Cardiac muscle cell (in vitro differentiated cells and primary cell): ENCODE measurements around the gene BFAR. TPM values are rescaled to one million over a fixed set of nuclear protein-coding genes. Genes with fewer than 3 reads are reported as not detected.
"Not testable (repeated sequence)": the region's sequence is repeated elsewhere in the genome, so short reads cannot be mapped to it uniquely, and the experiment has no call there.

Experiments
- DNase-seq, 2 donors: peaks; one replicate each; pipeline versions ENCODE4 v3.0.0 to v3.0.0-alpha.2; 2010 to 2017; ENCODE audit warnings: low read depth in 1 of 2, low spot score in 1 of 2
- H3K27ac ChIP-seq: fragments of 200-600 bp; sonication (generic); 2 replicates; pipeline ENCODE4 v1.5.1; 2016
- H3K27me3 ChIP-seq: fragments of 200-600 bp; sonication (generic); 2 replicates; pipeline ENCODE4 v1.6.0; 2016; ENCODE audit warnings: control low read depth
- H3K36me3 ChIP-seq: fragments of 200-600 bp; sonication (generic); 2 replicates; pipeline ENCODE4 v1.5.1; 2016; ENCODE audit warnings: control low read depth
- H3K4me1 ChIP-seq: fragments of 200-600 bp; sonication (generic); 2 replicates; pipeline ENCODE4 v1.8.1; 2017; ENCODE audit warnings: low read depth, mild to moderate bottlenecking, mixed run types
- H3K4me3 ChIP-seq: fragments of 200-600 bp; sonication (generic); 2 replicates; pipeline ENCODE4 v1.5.1; 2016; ENCODE audit warnings: mild to moderate bottlenecking
- H3K9me3 ChIP-seq: fragments of 200-600 bp; sonication (generic); 2 replicates; pipeline ENCODE4 v1.5.1; 2017; ENCODE audit warnings: low read depth, mild to moderate bottlenecking, control low read depth
- CTCF ChIP-seq: IDR thresholded peaks from 2 replicates; pipeline ENCODE4 v1.5.1; 2012; ENCODE audit warnings: low read depth, mild to moderate bottlenecking, low read length
- polyA plus RNA-seq: library from polyadenylated mRNA; unstranded; fragments of >200 nt; fragmentation: Nextera tagmentation; extraction: Ambion mirVana; gene quantifications from 2 replicates; pipeline ENCODE4 v1.2.1, GENCODE V29; 2016
- total RNA-seq: library from RNA; depleted of rRNA; stranded (reverse); fragments of >200 nt; gene quantifications from 2 replicates; pipeline ENCODE4 v1.2.3, GENCODE V29; 2016

BFAR gene
- total and polyA plus RNA-seq, 2 experiments from 2014 or later, result 34.4 to 34.6 TPM

DNA sequence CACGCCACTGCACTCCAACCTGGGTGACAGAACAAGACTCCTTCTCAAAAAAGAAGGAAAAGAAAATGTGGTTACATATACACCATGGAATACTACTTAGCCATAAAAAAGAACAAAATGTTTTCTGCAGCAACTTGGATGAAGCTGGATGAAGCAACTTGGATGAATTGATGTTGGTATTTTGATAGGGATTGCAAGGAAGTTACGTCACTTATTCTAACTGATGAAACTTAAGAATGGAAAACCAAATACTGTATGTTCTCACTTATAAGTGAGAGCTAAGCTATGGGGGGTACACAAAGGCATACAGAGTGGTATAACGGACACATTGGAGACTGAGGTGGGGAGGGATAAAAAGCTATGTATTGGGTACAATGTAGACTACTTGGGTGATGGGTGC lies 43.9 kb downstream of the BFAR start:
- H3K27me3 ChIP-seq, result no peaks in the 10 kb centered on the region
- no peaks in the 10 kb centered on the region for H3K9me3 ChIP-seq
- H3K4me3 ChIP-seq, result no peak overlapping the region
- DNase-seq, result no peak
- H3K27ac ChIP-seq, result no peak overlapping the region
- no peaks in the 10 kb centered on the region for H3K36me3 ChIP-seq
- H3K4me1 ChIP-seq, result no peaks in the 10 kb centered on the region
- TF ChIP-seq CTCF, result no peak

GRCh38 chr16:14677627-14678026 lies 44.9 kb downstream of the BFAR start:
- H3K27ac ChIP-seq, result no peak overlapping the region
- H3K36me3 ChIP-seq, result no peaks in the 10 kb centered on the region
- no peaks in the 10 kb centered on the region for H3K27me3 ChIP-seq
- no peak overlapping the region for H3K4me3 ChIP-seq
- no peak for DNase-seq
- H3K4me1 ChIP-seq, result no peaks in the 10 kb centered on the region
- H3K9me3 ChIP-seq, result no peaks in the 10 kb centered on the region
- TF ChIP-seq CTCF, result no peak

- DNase-seq, result no peak
- H3K4me3 ChIP-seq, result no peak overlapping the region
- no peaks in the 10 kb centered on the region for H3K9me3 ChIP-seq
- no peaks in the 10 kb centered on the region for H3K36me3 ChIP-seq
- H3K27me3 ChIP-seq, result no peaks in the 10 kb centered on the region
- H3K4me1 ChIP-seq, result no peaks in the 10 kb centered on the region
- TF ChIP-seq CTCF, result no peak
- H3K27ac ChIP-seq, result no peak overlapping the region
Observed at GRCh38 chr16:14678748-14679497, 46.2 kb downstream of the BFAR start.

GRCh38 chr16:14680396-14680795 lies 47.6 kb downstream of the BFAR start:
- H3K4me1 ChIP-seq, H3K27me3 ChIP-seq, H3K9me3 ChIP-seq, H3K27ac ChIP-seq, DNase-seq, H3K36me3 ChIP-seq, H3K4me3 ChIP-seq: not testable (repeated sequence)

GRCh38 chr16:14681115-14681514 lies 48.4 kb downstream of the BFAR start:
- TF ChIP-seq CTCF, result no peak
- no peak overlapping the region for H3K27ac ChIP-seq
- no peaks in the 10 kb centered on the region for H3K4me1 ChIP-seq
- no peaks in the 10 kb centered on the region for H3K9me3 ChIP-seq
- DNase-seq, result no peak
- H3K4me3 ChIP-seq, result no peak overlapping the region
- no peaks in the 10 kb centered on the region for H3K36me3 ChIP-seq
- H3K27me3 ChIP-seq, result no peaks in the 10 kb centered on the region

- H3K4me3 ChIP-seq, result no peak overlapping the region
- no peaks in the 10 kb centered on the region for H3K9me3 ChIP-seq
- H3K36me3 ChIP-seq, result no peaks in the 10 kb centered on the region
- H3K27me3 ChIP-seq, result no peaks in the 10 kb centered on the region
- no peak for TF ChIP-seq CTCF
- no peaks in the 10 kb centered on the region for H3K4me1 ChIP-seq
- H3K27ac ChIP-seq, result no peak overlapping the region
- DNase-seq, result no peak
Observed at GRCh38 chr16:14682121-14682520, 49.4 kb downstream of the BFAR start.

- not testable (repeated sequence) for H3K27ac ChIP-seq, H3K27me3 ChIP-seq, H3K36me3 ChIP-seq, H3K4me3 ChIP-seq, H3K4me1 ChIP-seq, H3K9me3 ChIP-seq
- DNase-seq, result peak in 1 of 2 donors; percentile 63
Observed at GRCh38 chr16:14685870-14686793, 53.4 kb downstream of the BFAR start.

DNA sequence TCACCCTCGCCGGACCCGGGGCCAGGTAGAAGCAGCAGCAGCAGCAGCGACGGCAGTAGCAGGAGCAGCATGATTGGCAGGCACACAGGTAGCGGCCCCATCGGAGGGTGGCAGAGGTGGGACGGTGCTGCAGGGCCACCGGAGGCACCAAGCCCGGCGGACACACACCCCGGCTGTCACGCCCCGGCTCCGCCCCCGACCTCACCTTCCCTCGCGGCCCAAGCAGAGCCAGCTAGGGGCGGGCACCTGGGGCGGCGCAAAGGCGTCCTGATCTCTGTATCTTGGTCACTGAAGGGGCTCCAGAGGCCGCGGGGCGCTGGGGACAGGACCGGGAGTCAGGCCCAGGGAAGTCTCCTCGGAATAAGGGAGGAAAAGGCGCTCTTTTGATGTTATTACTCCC lies 61.4 kb downstream of the BFAR start, which contains the start of gene PLA2G10:
TSS of gene PLA2G10 (minus strand) at position 180 of the 400 bp plus-strand sequence. CDS start at position 101, 79 bp downstream.
- H3K36me3 ChIP-seq, H3K27ac ChIP-seq, DNase-seq, H3K9me3 ChIP-seq, H3K4me1 ChIP-seq, H3K27me3 ChIP-seq, H3K4me3 ChIP-seq: not testable (repeated sequence)
